DND-41 (cell line): ENCODE measurements around the gene NMRK2.

ENCODE experiments used
- ATAC-seq: fragments of 200-7000 bp; cut with Tn5 transposase; 3 replicates; pipeline ENCODE4 v1.9.1; 2021; ENCODE audit warnings: low read depth; ENCODE audit not compliant: insufficient read depth
- DNase-seq: peaks from one replicate; pipeline ENCODE4 v3.0.0-alpha.2; 2020
- H2AFZ ChIP-seq: 2 replicates; pipeline ENCODE4 v1.6.0; 2012; ENCODE audit warnings: low read depth, low read length
- H3K27ac ChIP-seq: 2 replicates; pipeline ENCODE4 v1.5.1; 2012; ENCODE audit warnings: low read length, inconsistent platforms
- H3K27me3 ChIP-seq: fragments of 200-600 bp; sonication (generic); 2 replicates; pipeline ENCODE4 v1.6.0; 2012; ENCODE audit warnings: low read length, mild to moderate bottlenecking, inconsistent platforms; ENCODE audit not compliant: insufficient read depth, poor library complexity
- H3K36me3 ChIP-seq: 2 replicates; pipeline ENCODE4 v1.5.1; 2012; ENCODE audit warnings: low read length, inconsistent platforms; ENCODE audit not compliant: insufficient read depth
- H3K4me1 ChIP-seq: 2 replicates; pipeline ENCODE4 v1.5.1; 2012; ENCODE audit warnings: mild to moderate bottlenecking, low read length; ENCODE audit not compliant: insufficient read depth
- H3K4me2 ChIP-seq: 2 replicates; pipeline ENCODE4 v1.6.0; 2012; ENCODE audit warnings: mild to moderate bottlenecking, moderate library complexity, low read length, inconsistent platforms; ENCODE audit not compliant: insufficient read depth
- H3K4me3 ChIP-seq, 2 experiments: fragments of 200-600 bp in 1 of 2; shearing (Covaris generic) in 1 of 2; 2 replicates each; pipeline ENCODE4 v1.5.1; 2012 to 2016; ENCODE audit warnings: inconsistent platforms in 2 of 2, low read length in 2 of 2, mild to moderate bottlenecking in 2 of 2, low read depth in 1 of 2, moderate library complexity in 1 of 2
- H3K79me2 ChIP-seq: 2 replicates; pipeline ENCODE4 v1.6.0; 2012; ENCODE audit warnings: low read length, inconsistent platforms; ENCODE audit not compliant: insufficient read depth
- H3K9ac ChIP-seq: 2 replicates; pipeline ENCODE4 v1.6.0; 2012; ENCODE audit warnings: low read depth, mild to moderate bottlenecking, inconsistent platforms, low read length, moderate library complexity
- H3K9me3 ChIP-seq: 2 replicates; pipeline ENCODE4 v1.5.1; 2012; ENCODE audit warnings: low read length, moderate library complexity, mild to moderate bottlenecking, inconsistent platforms; ENCODE audit not compliant: insufficient read depth, severe bottlenecking
- H4K20me1 ChIP-seq: 2 replicates; pipeline ENCODE4 v1.6.0; 2012; ENCODE audit warnings: low read length; ENCODE audit not compliant: insufficient read depth
- CTCF ChIP-seq: IDR thresholded peaks from 2 replicates; pipeline ENCODE4 v1.5.1; 2012; ENCODE audit warnings: borderline replicate concordance, low read length, moderate library complexity, mild to moderate bottlenecking; ENCODE audit not compliant: poor library complexity, severe bottlenecking; ENCODE audit errors: extremely low read depth
- EZH2 ChIP-seq: IDR thresholded peaks from 3 replicates; pipeline ENCODE4 v1.6.1; 2012; ENCODE audit warnings: borderline replicate concordance, low read depth, mild to moderate bottlenecking, moderate library complexity, low read length, inconsistent platforms; ENCODE audit not compliant: severe bottlenecking

The NMRK2 gene

GRCh38 chr19:3902317-3902973 lies 30.4 kb upstream of the NMRK2 start:
- no peak overlapping the region for H3K4me3 ChIP-seq
- ATAC-seq (no peak), DNase-seq (no peak)
- no peaks in the 10 kb centered on the region for H3K4me1 ChIP-seq
- H3K79me2 ChIP-seq: no peaks in the 10 kb centered on the region
- H3K27me3 ChIP-seq: no peaks in the 10 kb centered on the region
- H3K36me3 ChIP-seq: no peaks in the 10 kb centered on the region
- H3K9me3 ChIP-seq: no peaks in the 10 kb centered on the region
- H3K4me2 ChIP-seq: no peak overlapping the region
- H4K20me1 ChIP-seq: no peaks in the 10 kb centered on the region
- H2AFZ ChIP-seq: no peak overlapping the region
- no peak for TF ChIP-seq EZH2
- no peak for TF ChIP-seq CTCF
- no peak overlapping the region for H3K9ac ChIP-seq
- no peak overlapping the region for H3K27ac ChIP-seq

GRCh38 chr19:3904233-3904632 lies 28.6 kb upstream of the NMRK2 start:
- Histone ChIP-seq H3K4me1 (no peaks in the 10 kb centered on the region), H3K9me3 (no peaks in the 10 kb centered on the region), H3K36me3 (no peaks in the 10 kb centered on the region), H3K4me3 (no peak overlapping the region), H3K4me2 (no peak overlapping the region), H3K79me2 (no peaks in the 10 kb centered on the region), H3K9ac (no peak overlapping the region), H3K27me3 (no peaks in the 10 kb centered on the region), H3K27ac (no peak overlapping the region), H2AFZ (no peak overlapping the region), H4K20me1 (no peaks in the 10 kb centered on the region)
- ATAC-seq (no peak), DNase-seq (no peak)
- TF ChIP-seq CTCF (no peak), EZH2 (no peak)

- H3K4me2 ChIP-seq: no peak overlapping the region
- no peak overlapping the region for H2AFZ ChIP-seq
- no peak overlapping the region for H3K9ac ChIP-seq
- no peak for TF ChIP-seq CTCF
- TF ChIP-seq EZH2: no peak
- no peaks in the 10 kb centered on the region for H3K36me3 ChIP-seq
- no peak overlapping the region for H3K4me3 ChIP-seq
- no peak overlapping the region for H3K27ac ChIP-seq
- no peaks in the 10 kb centered on the region for H3K27me3 ChIP-seq
- DNase-seq (no peak), ATAC-seq (no peak)
- no peaks in the 10 kb centered on the region for H3K79me2 ChIP-seq
- no peaks in the 10 kb centered on the region for H3K4me1 ChIP-seq
- no peaks in the 10 kb centered on the region for H4K20me1 ChIP-seq
- H3K9me3 ChIP-seq: peaks cover 2% of the 10 kb centered on the region
Observed at GRCh38 chr19:3907626-3908265, 25.1 kb upstream of the NMRK2 start.
